Measurements from ENCODE around the gene SCN2B.
A peak's percentile ranks its signal among the peaks of the same experiment; 100 is the strongest.

SCN2B gene

GRCh38 chr11:118175993-118176777 lies at the start of gene SCN2B:
Gene SCN2B, minus strand, starts transcription at chr11:118176639. Its CDS starts 208 bp downstream, at chr11:118176431.
- no peak for DNase-seq (ENCODE audit: low read depth)

- no peak for DNase-seq (ENCODE audit: low read depth)
Measured at GRCh38 chr11:118224511-118225188, 48.2 kb upstream of the SCN2B start, which contains the start of gene JAML. Gene JAML, minus strand, starts transcription at chr11:118225011. Its CDS starts 10,145 bp downstream, at chr11:118214866.

- no peak for DNase-seq (ENCODE audit: low read depth)
Measured at GRCh38 chr11:118223992-118224391, 47.6 kb upstream of the SCN2B start.

GRCh38 chr11:118223570-118223969 lies 47.1 kb upstream of the SCN2B start:
- DNase-seq (ENCODE audit: low read depth), result no peak

- no peak for DNase-seq (ENCODE audit: low read depth)
Measured at GRCh38 chr11:118222437-118222836, 46.0 kb upstream of the SCN2B start.

GRCh38 chr11:118221419-118221818 lies 45.0 kb upstream of the SCN2B start:
- no peak for DNase-seq (ENCODE audit: low read depth)

GRCh38 chr11:118219732-118220131 lies 43.3 kb upstream of the SCN2B start:
- DNase-seq (ENCODE audit: low read depth), result no peak

GRCh38 chr11:118219244-118219643 lies 42.8 kb upstream of the SCN2B start:
- no peak for DNase-seq (ENCODE audit: low read depth)

GRCh38 chr11:118217575-118217974 lies 41.1 kb upstream of the SCN2B start:
- DNase-seq (ENCODE audit: low read depth), result no peak

- DNase-seq (ENCODE audit: low read depth), result no peak
Measured at GRCh38 chr11:118216621-118217481, 40.4 kb upstream of the SCN2B start.

- DNase-seq (ENCODE audit: low read depth), result no peak
Measured at GRCh38 chr11:118215765-118216164, 39.3 kb upstream of the SCN2B start.

GRCh38 chr11:118215262-118215661 lies 38.8 kb upstream of the SCN2B start:
- DNase-seq (ENCODE audit: low read depth), result no peak

GRCh38 chr11:118214210-118214914 lies 37.9 kb upstream of the SCN2B start:
- no peak for DNase-seq (ENCODE audit: low read depth)

GRCh38 chr11:118213781-118214180 lies 37.3 kb upstream of the SCN2B start:
- no peak for DNase-seq (ENCODE audit: low read depth)

GRCh38 chr11:118213201-118213600 lies 36.8 kb upstream of the SCN2B start:
- no peak for DNase-seq (ENCODE audit: low read depth)

- no peak for DNase-seq (ENCODE audit: low read depth)
Measured at GRCh38 chr11:118212781-118213191, 36.3 kb upstream of the SCN2B start.

GRCh38 chr11:118212131-118212725 lies 35.8 kb upstream of the SCN2B start:
- DNase-seq (ENCODE audit: low read depth), result no peak

- peak; percentile 45 for DNase-seq (ENCODE audit: low read depth)
Measured at GRCh38 chr11:118211006-118211405, 34.6 kb upstream of the SCN2B start.

- no peak for DNase-seq (ENCODE audit: low read depth)
Measured at GRCh38 chr11:118210323-118210722, 33.9 kb upstream of the SCN2B start.

- no peak for DNase-seq (ENCODE audit: low read depth)
Measured at GRCh38 chr11:118209033-118209432, 32.6 kb upstream of the SCN2B start.

- DNase-seq (ENCODE audit: low read depth), result no peak
Measured at GRCh38 chr11:118207079-118207478, 30.6 kb upstream of the SCN2B start.

All from fibroblast of gingiva (primary cell).